GM21529 (cell line): ENCODE measurements around the gene SRGAP2.
"Not testable (repeated sequence)": the region's sequence is repeated elsewhere in the genome, so short reads cannot be mapped to it uniquely, and the experiment has no call there.

ENCODE experiments used
- ATAC-seq: cut with Tn5 transposase; IDR thresholded peaks from one replicate; pipeline ENCODE4 v1.9.1; 2021; ENCODE audit not compliant: unreplicated experiment

Gene SRGAP2

DNA sequence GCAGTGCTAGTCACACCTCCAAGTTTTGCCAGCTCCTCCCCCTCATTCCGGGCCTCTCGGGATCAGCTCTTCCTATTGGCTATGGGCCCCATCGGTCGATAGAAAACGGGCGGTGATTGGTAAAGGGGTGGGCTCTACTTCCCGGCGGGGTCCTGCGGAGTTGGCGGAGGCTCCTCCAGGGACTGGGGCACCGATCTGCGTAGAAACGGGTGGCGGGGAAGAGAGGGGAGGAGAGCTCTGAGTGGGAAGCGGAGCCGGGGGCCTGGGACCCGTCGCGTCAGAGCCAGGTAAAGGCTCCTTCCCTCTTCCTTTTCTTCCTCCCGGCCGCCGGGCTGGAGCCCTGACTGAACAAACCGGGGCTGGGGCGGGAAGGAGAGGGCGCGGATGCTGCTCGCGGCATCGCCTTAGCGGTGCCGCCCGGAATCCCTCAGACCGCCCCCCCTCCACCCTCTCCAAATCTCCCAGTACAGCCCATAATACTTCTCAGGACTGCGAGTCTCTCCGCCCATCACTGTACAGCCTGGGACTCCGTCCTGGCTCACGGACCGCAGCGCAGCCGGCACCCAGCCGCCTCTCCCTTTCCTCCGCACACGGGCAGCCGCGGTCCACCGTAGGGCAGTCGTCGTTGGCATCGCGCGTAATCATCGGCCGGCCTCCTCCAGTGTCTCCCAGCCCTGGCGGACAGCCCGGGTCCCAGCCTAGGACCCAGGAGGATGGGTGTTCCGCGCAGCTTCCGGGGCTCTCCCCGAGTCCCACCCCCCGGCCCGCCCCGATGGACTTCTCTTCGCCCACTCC, at the start of gene SRGAP2:
Gene SRGAP2, plus strand, starts transcription at position 178 of the 795 bp plus-strand sequence. CDS start 2,430 bp downstream, outside the sequence.
- peak; percentile 3 for ATAC-seq

DNA sequence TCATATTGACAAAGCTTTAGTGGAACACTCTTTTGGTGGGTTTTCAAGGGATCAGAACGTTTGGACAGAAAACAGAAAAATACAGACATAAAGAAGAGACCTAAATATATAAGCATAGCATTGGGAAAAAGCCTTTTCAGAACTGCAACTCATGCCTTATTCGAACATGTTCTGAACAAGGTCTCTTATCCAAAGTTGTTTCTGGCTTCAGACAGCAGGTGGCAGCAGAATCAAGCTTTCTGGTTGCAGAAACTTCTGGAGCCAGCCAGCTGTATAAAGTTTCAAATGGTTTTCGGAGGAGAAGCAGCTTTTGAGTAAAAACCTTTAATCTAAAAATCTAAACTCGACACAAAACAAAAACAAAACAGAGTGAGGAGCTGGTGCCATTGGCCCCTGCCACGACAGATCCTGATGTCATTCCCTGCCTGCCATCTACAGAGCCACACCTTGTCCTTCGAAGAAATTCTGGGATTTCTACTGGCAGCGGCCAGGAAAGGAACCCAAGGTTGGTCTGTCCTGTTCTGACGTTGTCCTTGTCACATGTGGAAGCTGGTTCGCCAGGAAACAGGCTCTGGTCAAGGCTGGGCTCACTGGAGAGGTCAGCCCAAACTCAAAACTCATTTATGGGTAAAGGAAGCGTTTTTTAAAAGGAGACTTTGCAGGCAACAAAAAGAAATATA, 35.9 kb upstream of the SRGAP2 start:
- peak; percentile 66 for ATAC-seq

DNA sequence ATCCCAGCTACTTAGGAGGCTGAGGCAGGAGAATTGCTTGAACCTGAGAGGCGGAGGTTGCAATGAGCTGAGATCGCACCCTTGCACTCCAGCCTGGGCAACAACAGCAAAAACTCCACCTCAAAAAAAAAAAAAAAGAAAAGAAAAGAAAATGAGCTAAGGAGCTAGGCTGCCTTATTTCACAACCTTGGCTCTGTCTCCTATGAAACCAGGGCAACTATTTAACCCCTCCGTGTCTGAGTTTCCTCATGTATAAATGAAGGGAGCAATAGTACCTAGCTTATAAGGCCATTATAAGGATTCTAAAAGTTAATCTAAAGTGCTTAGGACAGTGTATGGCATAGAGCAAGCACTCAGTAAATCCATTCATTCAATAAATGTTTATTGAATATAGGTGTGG, 33.5 kb upstream of the SRGAP2 start:
- not testable (repeated sequence) for ATAC-seq

GRCh38 chr1:206173110-206173719, 30.1 kb upstream of the SRGAP2 start:
- not testable (repeated sequence) for ATAC-seq

DNA sequence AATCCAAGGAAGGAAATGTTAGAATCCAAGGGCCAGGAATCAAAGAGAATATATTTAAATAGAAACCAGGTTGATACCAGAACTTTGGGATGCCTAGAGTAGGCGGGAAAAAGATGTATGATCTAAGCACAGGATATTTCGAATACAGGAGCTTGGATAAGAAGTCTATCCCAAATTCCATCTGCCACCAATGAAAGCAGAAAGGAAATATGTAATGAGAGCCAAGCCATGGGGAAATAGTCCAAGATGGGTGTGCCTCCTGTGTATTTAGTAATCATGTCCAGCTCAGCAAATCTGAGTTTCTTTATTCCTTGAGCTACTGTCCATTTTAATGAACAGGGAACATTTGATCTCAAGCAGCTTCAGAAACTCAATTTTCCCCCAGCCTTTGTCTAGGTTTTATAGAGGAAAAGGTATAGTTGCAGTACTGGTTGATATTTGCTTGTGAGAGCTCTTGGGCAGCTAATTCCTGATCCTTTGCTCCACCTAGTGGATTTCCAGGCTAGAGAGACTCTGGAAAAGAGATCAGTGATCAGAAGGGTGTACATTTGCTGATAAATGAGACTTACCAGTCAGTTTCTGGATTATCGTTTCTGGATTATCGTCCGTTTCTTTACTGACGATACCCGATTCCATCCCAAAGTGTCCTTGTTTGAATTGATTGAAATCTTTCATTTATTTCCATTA, 29.0 kb upstream of the SRGAP2 start:
- ATAC-seq = not testable (repeated sequence)

GRCh38 chr1:206175459-206176113, 27.8 kb upstream of the SRGAP2 start:
- not testable (repeated sequence) for ATAC-seq

DNA sequence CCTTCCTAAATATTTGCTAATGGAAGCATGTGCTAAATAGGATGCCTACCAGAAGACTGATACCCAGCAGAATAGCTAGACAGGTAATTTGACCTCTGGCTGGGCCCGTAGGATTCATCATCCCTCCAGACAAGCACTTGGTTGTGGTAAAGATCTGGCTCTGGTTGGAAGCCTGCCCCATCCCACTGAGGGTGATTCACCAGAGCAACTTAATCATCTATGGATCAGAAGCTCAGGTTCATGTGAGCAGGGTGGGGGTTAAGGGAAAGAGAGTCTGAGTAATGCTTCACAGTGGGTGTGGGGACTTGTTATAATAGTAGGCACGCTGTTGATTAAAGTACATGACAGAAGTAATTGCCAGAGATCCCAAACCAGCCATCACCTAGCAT, 27.2 kb upstream of the SRGAP2 start:
- not testable (repeated sequence) for ATAC-seq

GRCh38 chr1:206178061-206178989, 25.0 kb upstream of the SRGAP2 start:
- ATAC-seq = not testable (repeated sequence)

DNA sequence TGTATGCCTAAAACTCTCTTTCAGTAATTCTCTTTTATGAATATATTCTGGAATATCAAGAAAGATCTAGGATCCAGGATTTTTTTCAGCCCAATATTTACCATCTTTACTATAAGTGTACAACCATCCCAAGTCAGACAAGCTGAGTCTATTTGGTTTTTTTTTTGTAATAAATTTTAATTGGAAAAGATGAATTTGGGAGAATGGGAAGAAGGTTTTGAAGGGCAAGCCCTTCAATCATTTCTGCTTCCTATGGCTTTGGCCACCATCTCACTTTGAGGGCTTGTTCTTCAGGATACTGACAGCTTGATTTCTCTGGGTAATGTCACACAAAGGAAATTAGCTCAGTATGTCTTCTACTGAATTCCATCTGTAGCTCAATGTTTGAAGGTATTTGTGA, 23.7 kb upstream of the SRGAP2 start:
- not testable (repeated sequence) for ATAC-seq

- ATAC-seq = not testable (repeated sequence)
Observed at GRCh38 chr1:206182368-206183317, 20.7 kb upstream of the SRGAP2 start.

DNA sequence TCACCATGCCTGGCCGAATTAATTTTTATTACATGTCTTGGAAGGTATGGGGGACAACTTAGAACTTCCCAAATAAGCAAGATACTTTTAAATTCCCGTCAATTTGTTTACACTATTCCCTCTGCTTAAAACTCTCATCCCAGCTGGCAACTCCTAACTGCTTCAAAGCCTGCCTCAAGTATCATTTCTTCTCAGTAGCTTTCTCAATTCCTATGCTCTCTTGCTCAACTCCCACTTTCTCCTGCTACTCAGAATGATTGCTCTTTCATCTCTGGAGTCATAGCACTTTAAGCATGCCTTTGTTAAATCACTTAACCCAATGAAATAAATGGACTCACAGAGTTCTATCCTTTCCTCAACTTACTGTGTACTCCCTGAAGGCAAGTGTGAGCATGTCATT, 19.6 kb upstream of the SRGAP2 start:
- ATAC-seq = not testable (repeated sequence)

GRCh38 chr1:206185778-206186177, 17.6 kb upstream of the SRGAP2 start:
- ATAC-seq = not testable (repeated sequence)

GRCh38 chr1:206186826-206187225, 16.5 kb upstream of the SRGAP2 start:
- not testable (repeated sequence) for ATAC-seq

- not testable (repeated sequence) for ATAC-seq
Observed at GRCh38 chr1:206195182-206195581, 8.2 kb upstream of the SRGAP2 start.

GRCh38 chr1:206196748-206197424, 6.5 kb upstream of the SRGAP2 start:
- ATAC-seq = not testable (repeated sequence)

GRCh38 chr1:206202789-206203363, 465 bp upstream of the SRGAP2 start, which contains the start of gene FAM72A:
FAM72A (minus strand) TSS chr1:206202839; CDS start chr1:206202025, 814 bp downstream.
- peak; percentile 86 for ATAC-seq

DNA sequence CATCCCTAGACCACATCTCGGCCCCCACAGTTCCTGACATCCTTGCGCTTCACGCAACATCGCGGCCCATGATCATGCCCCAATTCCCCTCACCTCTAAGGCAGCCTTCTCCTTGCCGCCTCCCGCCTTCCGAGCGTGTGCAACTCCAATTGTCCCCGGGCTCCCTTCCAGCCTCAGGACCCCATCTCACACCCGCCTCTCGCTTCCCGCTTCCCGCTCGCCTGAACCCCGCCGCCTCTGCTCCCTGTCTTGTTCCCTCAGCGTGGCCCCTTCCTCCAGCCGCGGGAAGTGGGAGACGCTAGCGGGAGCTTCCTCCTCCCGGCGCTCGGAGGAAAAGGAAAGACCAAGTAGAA, 794 bp downstream of the SRGAP2 start:
- ATAC-seq = not testable (repeated sequence)
